Renal cortical epithelial cell (primary cell): ENCODE measurements around the gene SLC2A9. TPM values are rescaled to one million over a fixed set of nuclear protein-coding genes. Genes with fewer than 3 reads are reported as not detected.

ENCODE experiments used
- DNase-seq: peaks from one replicate; pipeline ENCODE4 v3.0.0-alpha.2; 2011; ENCODE audit warnings: low read depth
- total RNA-seq: library from RNA; depleted of rRNA; stranded (reverse); fragments of >200 nt; gene quantifications from 2 replicates; pipeline ENCODE4 v1.2.3, GENCODE V29; 2014

Gene SLC2A9
- 30.4 and 37.8 TPM in 2 replicates for total RNA-seq

- DNase-seq: peak; percentile 63
These were observed at the start of gene SLC2A9 for GRCh38 chr4:10020871-10021652. Gene SLC2A9 (minus strand): TSS chr4:10021497. CDS start chr4:10021429, 68 bp downstream.

DNA sequence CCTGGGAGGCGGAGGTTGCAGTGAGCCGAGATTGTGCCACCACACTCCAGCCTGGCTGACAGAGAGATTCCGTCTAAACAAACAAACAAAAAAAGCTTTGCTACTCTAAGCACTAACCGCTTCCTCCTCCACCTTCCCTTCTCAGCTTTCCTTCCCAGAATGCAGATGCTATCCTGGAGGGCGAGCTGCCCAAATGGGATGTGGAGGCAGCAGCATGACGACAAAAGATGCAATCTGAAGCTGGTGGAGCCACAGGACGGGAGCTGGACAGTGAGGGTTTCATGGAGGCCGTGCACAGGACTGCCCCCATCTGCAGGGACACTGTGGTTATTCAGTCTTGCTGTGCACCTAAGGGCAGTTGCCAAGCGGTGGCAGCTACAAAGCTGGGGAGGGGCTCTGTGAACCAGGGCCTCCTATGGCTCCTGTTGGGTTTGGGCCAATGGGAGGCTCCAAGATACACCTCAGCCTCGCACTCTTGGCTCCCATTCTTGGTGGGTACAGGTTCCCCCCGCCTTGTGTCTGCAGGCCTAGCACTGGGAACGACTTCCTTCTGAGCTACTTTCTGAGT, 47.9 kb upstream of the SLC2A9 start:
- DNase-seq: no peak

- DNase-seq: no peak
These were observed 45.7 kb upstream of the SLC2A9 start for GRCh38 chr4:10066670-10067651.

DNA sequence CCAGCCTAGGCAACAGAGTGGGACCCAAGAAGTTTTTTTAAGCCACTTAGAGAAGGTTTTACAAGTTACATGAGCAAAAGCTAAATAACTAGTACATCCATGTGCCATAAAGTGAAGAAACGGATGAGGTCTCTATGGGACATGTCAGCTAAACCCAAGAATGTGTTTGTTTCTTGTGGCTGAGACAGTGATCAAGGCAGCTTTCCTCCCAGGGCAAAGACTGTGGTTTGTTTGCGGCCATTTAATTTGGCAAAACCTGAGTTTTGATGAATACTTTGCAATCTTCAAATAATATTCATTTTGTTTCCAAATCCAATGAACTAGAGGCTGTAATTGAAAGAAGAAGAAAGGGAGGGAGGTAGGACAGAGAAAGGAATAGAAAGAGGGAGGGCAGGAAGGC, 44.9 kb upstream of the SLC2A9 start:
- no peak for DNase-seq

GRCh38 chr4:10063544-10064300, 42.4 kb upstream of the SLC2A9 start:
- peak; percentile 78 for DNase-seq

DNA sequence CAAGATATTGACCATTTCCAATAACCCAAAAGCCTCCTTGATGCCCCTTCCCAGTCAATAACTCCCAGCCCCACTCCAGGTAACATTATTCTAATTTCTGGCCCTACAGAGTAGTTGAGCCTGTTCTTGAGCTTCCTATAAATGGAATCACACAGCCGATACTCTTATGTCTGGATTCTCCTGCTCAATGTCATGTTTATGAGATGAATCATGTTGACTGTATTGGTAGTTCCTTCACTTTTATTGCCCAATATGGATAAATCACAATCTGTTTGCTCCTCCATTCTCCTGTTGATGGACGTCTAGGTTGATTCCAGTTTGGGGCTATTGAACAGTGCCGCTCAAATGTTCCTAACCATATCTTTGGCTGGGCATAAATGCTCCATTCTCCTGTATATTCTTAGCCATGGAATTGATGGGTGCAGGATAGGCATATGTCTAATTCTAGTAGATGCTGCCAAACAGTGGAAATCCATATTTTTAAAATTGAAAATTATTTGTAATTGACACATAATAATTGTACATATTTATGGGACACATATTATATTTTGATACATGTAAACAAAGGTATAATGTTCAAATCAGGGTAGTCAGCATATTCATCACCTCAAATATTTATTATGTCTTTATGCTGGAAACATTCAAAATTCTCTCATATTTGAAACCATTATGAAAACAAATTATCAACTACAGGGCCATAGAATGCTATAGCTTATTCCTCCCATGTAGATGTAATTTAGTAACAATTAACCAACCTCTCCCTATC, 40.5 kb upstream of the SLC2A9 start:
- peak; percentile 65 for DNase-seq

DNA sequence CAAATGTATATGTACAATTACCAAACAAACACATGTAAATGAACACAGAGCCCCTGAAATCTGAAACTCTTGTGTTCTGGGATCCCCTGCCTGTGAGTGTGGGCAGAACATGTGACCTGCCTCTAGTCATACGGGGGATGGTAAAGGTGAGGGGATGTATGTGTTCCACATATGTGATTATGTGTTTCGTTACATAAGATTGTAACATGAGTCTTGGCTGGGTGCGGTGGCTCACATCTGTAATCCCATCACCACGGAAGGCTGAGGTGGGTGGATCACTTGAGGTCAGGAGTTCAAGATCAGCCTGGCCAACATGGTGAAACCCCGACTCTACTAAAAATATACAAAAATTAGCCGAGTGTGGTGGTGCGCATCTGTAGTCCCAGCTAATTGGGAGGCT, 37.1 kb upstream of the SLC2A9 start:
- DNase-seq: no peak

DNA sequence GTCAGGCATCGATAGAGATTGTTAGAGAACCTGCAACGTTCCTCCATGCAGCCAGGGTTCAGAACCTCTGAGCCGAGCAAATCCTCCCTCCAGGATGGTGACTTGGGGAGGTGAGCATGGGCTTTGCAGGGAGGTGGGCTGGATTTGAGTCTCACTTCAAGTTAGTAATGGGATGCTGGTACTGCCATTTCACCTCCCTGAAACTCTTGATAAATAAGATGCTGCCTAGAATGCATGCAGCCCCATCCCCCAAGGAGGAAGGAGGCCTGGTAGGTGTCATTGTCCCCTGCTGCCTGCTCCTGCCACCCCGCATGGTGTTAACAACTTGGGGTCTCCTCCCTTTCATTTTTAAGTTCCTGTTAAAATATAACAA, 35.7 kb upstream of the SLC2A9 start:
- no peak for DNase-seq

- DNase-seq: peak; percentile 61
These were observed 35.2 kb upstream of the SLC2A9 start for GRCh38 chr4:10056334-10057022.

GRCh38 chr4:10055871-10056270, 34.6 kb upstream of the SLC2A9 start:
- DNase-seq: peak; percentile 28

DNA sequence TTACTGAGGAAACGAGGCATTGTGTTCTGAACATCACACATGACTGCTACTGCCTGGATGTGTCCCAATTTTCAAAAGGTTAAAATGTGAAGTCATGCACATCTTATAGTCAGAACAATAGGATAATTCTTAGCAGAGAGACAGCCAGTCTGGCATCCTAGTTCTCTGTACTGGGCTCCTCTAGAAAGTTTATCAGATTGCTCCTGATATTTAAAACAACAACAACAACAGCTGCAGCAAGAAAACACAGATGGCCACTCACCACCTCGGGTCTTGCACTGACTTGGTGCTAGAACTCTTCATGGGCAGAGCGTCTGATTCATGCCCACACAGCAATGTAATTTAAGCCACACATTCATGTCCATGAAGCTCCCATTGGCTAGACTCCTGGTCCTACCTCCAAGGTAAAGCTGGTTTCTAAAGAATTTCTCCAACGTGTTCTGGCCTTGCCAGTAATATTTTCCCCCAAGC, 33.3 kb upstream of the SLC2A9 start:
- peak; percentile 85 for DNase-seq

DNA sequence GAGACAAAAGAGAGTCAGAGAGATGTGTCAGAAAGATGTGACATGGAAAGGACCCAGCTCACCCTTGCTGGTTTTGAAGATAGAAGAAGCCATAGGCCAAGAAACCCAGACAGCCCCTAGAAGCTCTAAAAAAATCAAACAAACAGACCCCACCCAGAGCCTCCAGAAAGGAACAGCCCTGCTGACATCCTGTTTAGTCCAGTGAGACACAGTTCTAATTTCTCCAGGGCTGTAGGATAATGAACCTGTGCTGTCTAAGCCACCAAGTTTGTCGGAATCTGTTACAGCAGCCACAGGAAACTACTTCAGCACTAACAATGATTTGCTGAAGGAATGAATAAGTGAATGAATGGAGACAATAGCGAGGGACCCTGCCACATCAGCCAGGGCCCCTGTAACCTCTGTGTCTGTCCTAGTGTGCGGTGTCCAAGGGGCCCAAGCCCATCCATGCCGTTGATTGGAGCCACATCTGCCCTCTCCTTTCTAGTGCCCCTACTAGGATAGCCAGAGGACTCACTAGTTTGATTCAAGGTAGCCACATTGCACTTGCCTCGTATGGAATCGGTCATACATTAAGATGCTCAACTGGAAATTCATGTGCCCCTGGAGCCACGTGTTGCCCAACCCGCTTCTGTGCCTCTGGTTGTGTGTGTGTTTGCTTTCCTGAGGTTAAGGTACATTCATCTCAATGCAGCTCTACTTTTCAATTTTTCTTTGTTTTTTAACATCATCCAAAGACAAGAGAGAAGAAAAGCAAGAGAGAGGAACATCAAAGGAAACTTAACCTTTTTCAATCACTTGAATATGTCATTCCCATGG, 32.5 kb upstream of the SLC2A9 start:
- DNase-seq: no peak

- DNase-seq: no peak
These were observed 30.3 kb upstream of the SLC2A9 start for GRCh38 chr4:10051517-10052135.

DNA sequence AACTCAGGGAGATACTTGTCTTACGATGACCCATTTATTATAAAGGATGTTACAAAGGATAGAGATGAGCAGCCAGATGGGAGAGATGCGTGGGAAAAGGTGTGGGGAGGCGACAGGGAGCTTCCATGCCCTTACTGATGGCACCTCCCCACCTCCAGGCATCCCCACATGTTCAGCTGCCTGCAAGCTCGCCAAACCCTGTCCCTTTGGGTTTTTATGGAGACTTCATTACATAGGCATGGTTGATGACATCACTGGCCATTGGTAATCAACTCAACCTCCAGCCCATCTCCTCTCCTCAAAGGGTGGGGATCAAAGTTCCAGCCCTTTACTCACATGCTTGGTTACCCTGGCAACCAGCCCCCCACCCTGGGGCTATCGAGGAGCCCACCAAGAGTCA, 29.4 kb upstream of the SLC2A9 start:
- DNase-seq: no peak

- no peak for DNase-seq
These were observed 29.0 kb upstream of the SLC2A9 start for GRCh38 chr4:10050261-10050661.

DNA sequence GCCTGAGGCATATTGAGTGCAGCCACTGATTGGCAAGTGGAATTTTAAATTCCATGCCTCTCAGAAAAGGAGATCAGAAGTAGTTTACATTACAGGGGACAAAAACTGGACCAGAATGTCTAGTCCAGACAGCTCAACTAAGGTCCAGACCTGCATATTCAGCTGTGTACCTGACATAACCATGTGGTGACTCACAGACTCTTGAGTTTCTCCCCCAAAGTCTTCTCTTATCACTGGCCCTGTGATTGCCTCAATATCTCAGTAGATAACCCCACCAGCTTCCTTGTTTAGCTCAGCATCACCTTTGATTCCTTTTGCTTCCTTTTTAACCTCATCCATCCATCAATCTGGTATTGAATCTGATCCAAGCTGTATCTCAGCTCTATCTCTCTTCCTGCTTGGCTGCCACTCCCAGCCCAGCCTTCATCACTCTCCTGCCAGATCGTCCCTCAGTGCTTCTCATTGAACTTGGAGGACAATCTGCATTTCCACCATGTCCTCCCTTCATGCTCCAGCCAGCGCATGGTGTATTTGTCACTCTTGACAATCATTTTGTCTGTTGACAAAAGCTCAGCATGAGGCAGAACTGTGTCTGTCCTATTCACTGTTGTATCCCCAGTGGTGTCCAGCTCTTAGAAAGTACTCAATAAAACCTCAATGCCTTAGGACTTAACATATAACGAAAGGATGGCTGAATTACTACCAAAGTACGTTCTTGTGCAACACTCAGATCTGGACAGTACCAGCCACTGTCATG, 27.8 kb upstream of the SLC2A9 start:
- DNase-seq: no peak

GRCh38 chr4:10047967-10048366, 26.7 kb upstream of the SLC2A9 start:
- no peak for DNase-seq

GRCh38 chr4:10046471-10046870, 25.2 kb upstream of the SLC2A9 start:
- no peak for DNase-seq
